Hematopoietic multipotent progenitor cell treated with erythropoietin and hydrocortisone succinate and interleukin-3 and kit ligand, for 17 days (in vitro differentiated cells): ENCODE data around the gene TTLL5.

ENCODE experiments used
- DNase-seq: peaks from one replicate; pipeline ENCODE4 v3.0.0-alpha.2; 2015; ENCODE audit warnings: low spot score

Gene TTLL5

GRCh38 chr14:75804570-75805275 is 143.7 kb downstream of the TTLL5 start:
- DNase-seq, result no peak

- no peak for DNase-seq
Observed at GRCh38 chr14:75805646-75806045, 144.6 kb downstream of the TTLL5 start.

GRCh38 chr14:75806352-75806832 is 145.3 kb downstream of the TTLL5 start:
- DNase-seq, result no peak

- no peak for DNase-seq
Observed at GRCh38 chr14:75807667-75808360, 146.8 kb downstream of the TTLL5 start.

GRCh38 chr14:75811136-75811829 is 150.2 kb downstream of the TTLL5 start:
- DNase-seq, result no peak

- DNase-seq, result no peak
Observed at GRCh38 chr14:75811872-75812499, 150.9 kb downstream of the TTLL5 start.

GRCh38 chr14:75812622-75813021 is 151.6 kb downstream of the TTLL5 start:
- no peak for DNase-seq

GRCh38 chr14:75820761-75821160 is 159.7 kb downstream of the TTLL5 start:
- no peak for DNase-seq

- DNase-seq, result no peak
Observed at GRCh38 chr14:75821831-75822521, 160.9 kb downstream of the TTLL5 start.

- DNase-seq, result no peak
Observed at GRCh38 chr14:75822522-75823141, 161.6 kb downstream of the TTLL5 start.

GRCh38 chr14:75823334-75823733 is 162.3 kb downstream of the TTLL5 start:
- no peak for DNase-seq

GRCh38 chr14:75824318-75824717 is 163.3 kb downstream of the TTLL5 start:
- DNase-seq, result no peak

GRCh38 chr14:75825147-75825592 is 164.1 kb downstream of the TTLL5 start:
- DNase-seq, result no peak

GRCh38 chr14:75826599-75826998 is 165.6 kb downstream of the TTLL5 start:
- DNase-seq, result no peak

GRCh38 chr14:75827331-75827730 is 166.3 kb downstream of the TTLL5 start:
- no peak for DNase-seq

GRCh38 chr14:75829316-75829715 is 168.3 kb downstream of the TTLL5 start:
- no peak for DNase-seq

- no peak for DNase-seq
Observed at GRCh38 chr14:75831455-75831854, 170.4 kb downstream of the TTLL5 start.

- no peak for DNase-seq
Observed at GRCh38 chr14:75831952-75832351, 170.9 kb downstream of the TTLL5 start.

GRCh38 chr14:75832621-75833297 is 171.7 kb downstream of the TTLL5 start:
- peak; percentile 36 for DNase-seq

GRCh38 chr14:75833326-75834020 is 172.4 kb downstream of the TTLL5 start:
- no peak for DNase-seq
